Activated naive CD4-positive, alpha-beta T cell treated with anti-CD3 and anti-CD28 coated beads, Interleukin-2, amount 10 ng/mL, durations not matched to agents 5 hours and 36 hours (primary cell): ENCODE data around the gene IFITM5. TPM values are rescaled to one million over a fixed set of nuclear protein-coding genes. Genes with fewer than 3 reads are reported as not detected.

Experiments
- total RNA-seq, 2 experiments: library from RNA; stranded (reverse); gene quantifications; one replicate each; pipeline ENCODE4 v1.2.3, GENCODE V29; 2021

Gene IFITM5
- not detected for total RNA-seq

GRCh38 chr11:299081-299891 is at the start of gene IFITM5:
IFITM5 (minus strand) TSS chr11:299526; CDS start chr11:299490, 36 bp downstream.

GRCh38 chr11:313787-314553 is 14.6 kb upstream of the IFITM5 start, which contains the start of gene IFITM1:
IFITM1 (plus strand) TSS chr11:314040; CDS start chr11:314171, 131 bp downstream.

GRCh38 chr11:307766-308708 is 8.7 kb upstream of the IFITM5 start, which contains the start of gene IFITM2:
IFITM2 (plus strand) TSS chr11:307816; CDS start chr11:308193, 377 bp downstream.

GRCh38 chr11:288478-289397 is 10.6 kb downstream of the IFITM5 start, which contains the start of gene PGGHG:
PGGHG (plus strand) TSS chr11:289126; CDS start chr11:289817, 691 bp downstream.

GRCh38 chr11:278001-278951 is 21.1 kb downstream of the IFITM5 start, which contains the start of gene NLRP6:
NLRP6 (plus strand) TSS chr11:278407; CDS start chr11:278570, 163 bp downstream.

Other genes with a start within 250 kb of the IFITM5 start
- not detected for gene SCGB1C1, start 106.4 kb downstream of the IFITM5 start, total RNA-seq
- 10 to 100 TPM; 42.3 to 43.5 TPM for gene BET1L, start 92.1 kb downstream of the IFITM5 start, total RNA-seq
- 10 to 100 TPM; 91.2 to 91.3 TPM for gene RIC8A, start 91.8 kb downstream of the IFITM5 start, total RNA-seq
- 10 to 100 TPM; 13.7 to 14.6 TPM for gene SIRT3, start 63.2 kb downstream of the IFITM5 start, total RNA-seq
- 100 to 1,000 TPM; 128 to 131 TPM for gene PSMD13, start 62.5 kb downstream of the IFITM5 start, total RNA-seq
- gene NLRP6, start 21.1 kb downstream of the IFITM5 start, total RNA-seq, result 10 to 100 TPM; 21.3 to 21.4 TPM
- gene PGGHG, start 10.4 kb downstream of the IFITM5 start, total RNA-seq, result 100 to 1,000 TPM; 343 to 358 TPM
- gene IFITM2, start 8.3 kb upstream of the IFITM5 start, total RNA-seq, result 1,000 to 10,000 TPM; 1,405 to 1,458 TPM
- gene IFITM1, start 14.5 kb upstream of the IFITM5 start, total RNA-seq, result 1,000 to 10,000 TPM in 1 of 2 experiments, 100 to 1,000 TPM in 1; 981 to 1,005 TPM
- 10 to 100 TPM; 54.2 to 62.1 TPM for gene IFITM3, start 21.3 kb upstream of the IFITM5 start, total RNA-seq
- gene B4GALNT4, start 70.0 kb upstream of the IFITM5 start, total RNA-seq, result 1 to 10 TPM; 2.2 to 2.5 TPM
- not detected for gene PKP3, start 94.7 kb upstream of the IFITM5 start, total RNA-seq
- gene SIGIRR, start 115.5 kb upstream of the IFITM5 start, total RNA-seq, result 100 to 1,000 TPM; 257 to 267 TPM
- gene ANO9, start 142.5 kb upstream of the IFITM5 start, total RNA-seq, result 100 to 1,000 TPM in 1 of 2 experiments, 10 to 100 TPM in 1; 93.3 to 107 TPM
- gene PTDSS2, start 150.8 kb upstream of the IFITM5 start, total RNA-seq, result 10 to 100 TPM; 23.5 to 23.6 TPM
- 10 to 100 TPM; 83.0 to 84.3 TPM for gene RNH1, start 207.7 kb upstream of the IFITM5 start, total RNA-seq
- 10 to 100 TPM; 41.8 to 43.6 TPM for gene HRAS, start 236.1 kb upstream of the IFITM5 start, total RNA-seq
- 1 to 10 TPM; 2.7 to 2.8 TPM for gene LRRC56, start 238.0 kb upstream of the IFITM5 start, total RNA-seq